Putamen (tissue), 1 donor: ENCODE data around the gene ATF7.
A peak's percentile ranks its signal among the peaks of the same experiment; 100 is the strongest.
"Not testable (repeated sequence)": the region's sequence is repeated elsewhere in the genome, so short reads cannot be mapped to it uniquely, and the experiment has no call there.

Experiments
- DNase-seq: peaks from one replicate; pipeline ENCODE4 v3.0.0-alpha.2; 2016; ENCODE audit warnings: low spot score

ATF7 gene

DNA sequence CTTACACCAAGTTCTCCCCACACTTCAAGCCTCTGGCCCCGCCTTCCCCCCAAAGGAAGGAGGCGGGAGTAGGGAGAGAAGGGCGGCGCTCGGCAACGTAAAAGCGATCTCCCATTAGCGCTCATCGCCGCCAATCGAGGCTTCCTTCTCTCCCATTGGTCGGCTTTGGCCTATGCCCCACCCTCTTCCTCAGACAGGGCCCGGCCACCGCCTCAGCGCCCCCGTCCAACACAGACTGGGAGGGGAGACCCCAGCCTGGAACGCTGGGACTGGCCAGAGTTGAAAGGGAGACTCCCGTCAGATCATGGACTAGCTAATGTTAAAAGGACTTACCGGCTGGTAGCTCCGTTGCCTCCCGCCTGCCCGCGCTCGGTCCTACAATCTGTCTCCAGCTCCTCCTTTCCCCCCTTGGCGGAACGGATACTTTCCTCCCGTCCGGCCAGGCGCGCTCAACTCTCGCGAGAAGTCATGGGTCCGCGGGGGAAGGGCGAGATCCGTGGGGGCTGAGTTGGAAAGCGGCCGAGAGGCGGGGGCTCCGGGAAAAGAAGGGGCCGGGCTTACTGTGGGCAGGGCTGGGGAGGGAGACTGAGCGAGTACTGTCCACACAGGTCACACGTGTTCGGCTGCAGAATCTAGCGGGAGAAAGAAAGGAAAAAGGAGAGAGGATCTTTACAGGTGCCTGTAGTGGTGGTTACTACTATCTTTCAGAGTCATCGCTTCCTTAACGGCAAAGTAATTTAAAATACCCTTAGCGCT lies at the start of gene ATF7:
Gene ATF7, minus strand, starts transcription at position 437 of the 756 bp plus-strand sequence. CDS start 25,382 bp downstream, outside the sequence.
- DNase-seq: peak; percentile 99

DNA sequence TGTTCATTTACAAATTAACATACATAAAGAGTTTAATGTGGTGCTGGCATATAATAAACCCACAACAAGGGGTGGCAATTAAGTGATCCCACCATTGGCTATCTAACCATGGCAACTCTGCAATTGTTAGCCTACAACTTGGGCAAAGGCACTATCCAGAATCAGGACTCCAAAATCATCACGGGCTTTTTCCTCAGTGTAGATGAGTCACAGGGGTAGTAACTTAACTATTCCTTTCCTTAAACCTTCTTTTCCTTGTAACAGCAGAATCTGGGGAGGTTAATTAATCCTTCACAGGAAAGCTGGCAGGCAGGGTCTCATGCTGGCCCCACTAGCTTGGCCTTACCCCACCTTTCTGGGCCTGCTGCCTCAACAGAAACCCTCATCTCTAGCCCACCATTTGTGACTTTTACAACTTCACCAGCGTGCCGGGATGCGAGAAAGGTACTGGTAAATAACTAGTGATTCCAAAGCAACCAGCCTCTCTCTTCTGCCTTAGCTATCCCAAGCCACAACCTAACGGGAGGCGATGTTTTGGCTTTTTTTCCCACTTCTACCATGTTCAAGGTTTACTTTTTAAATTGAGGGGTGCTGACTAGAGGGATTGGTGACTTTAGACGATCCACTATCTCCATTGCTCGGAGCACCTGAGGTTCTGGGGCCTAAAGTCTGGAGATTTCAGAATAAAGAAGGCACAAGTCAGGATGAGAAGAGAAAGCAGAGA lies 49.0 kb upstream of the ATF7 start:
- no peak for DNase-seq

DNA sequence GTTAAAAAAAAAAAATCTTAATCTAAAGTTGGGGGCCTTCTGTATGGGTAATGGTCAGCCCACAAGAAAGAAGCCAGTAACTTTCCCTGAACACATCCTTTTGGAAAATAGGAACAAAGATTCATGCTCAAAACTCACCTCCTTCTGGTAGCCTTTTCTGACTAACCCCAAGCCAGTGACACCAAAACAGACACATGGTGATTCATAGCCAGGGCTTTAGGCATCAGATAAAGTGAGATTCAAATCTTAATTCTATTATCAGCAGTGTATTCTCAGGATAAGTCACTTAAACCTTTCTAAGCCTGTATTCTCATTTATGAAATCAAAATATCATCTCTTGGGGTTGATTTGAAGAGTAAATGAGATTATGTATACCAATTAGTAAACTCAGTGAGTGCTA lies 44.8 kb upstream of the ATF7 start:
- no peak for DNase-seq

DNA sequence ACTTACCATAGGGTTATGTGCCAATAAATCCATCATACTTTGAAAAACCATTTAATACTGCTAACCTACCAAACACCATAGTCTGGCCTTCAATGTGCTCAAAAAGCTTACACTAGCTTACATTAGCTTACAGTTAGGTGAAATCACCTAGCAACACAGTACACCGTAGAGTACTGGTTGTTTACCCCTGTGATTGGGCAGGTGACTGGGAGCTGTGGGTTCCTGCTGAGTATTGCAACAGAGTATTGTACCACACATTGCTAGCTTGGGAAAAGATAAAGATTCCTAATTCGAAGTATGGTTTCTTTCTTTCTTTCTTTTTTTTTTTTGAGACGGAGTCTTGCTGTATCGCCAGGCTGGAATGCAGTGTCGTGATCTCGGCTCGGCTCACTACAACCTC lies 44.1 kb upstream of the ATF7 start:
- no peak for DNase-seq

DNA sequence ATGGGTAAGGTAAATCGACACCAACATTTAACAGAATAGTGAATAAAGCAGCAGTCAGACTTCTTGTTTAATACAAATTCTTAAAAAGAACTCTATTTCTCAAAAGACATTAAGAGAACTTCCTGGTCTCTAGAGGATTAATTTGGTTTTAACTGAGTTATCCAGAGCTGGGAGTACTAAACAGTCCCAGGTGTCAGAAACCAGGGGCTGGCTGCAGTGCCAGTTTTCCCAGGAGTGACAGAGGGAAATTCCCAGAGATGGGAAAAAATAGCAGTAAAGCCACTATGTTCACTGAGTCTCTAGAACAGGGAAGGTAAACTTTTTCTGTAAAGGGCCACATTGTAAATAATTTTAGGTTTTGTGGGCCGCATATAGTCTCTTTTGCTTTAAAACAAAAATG lies 40.9 kb upstream of the ATF7 start:
- no peak for DNase-seq

DNA sequence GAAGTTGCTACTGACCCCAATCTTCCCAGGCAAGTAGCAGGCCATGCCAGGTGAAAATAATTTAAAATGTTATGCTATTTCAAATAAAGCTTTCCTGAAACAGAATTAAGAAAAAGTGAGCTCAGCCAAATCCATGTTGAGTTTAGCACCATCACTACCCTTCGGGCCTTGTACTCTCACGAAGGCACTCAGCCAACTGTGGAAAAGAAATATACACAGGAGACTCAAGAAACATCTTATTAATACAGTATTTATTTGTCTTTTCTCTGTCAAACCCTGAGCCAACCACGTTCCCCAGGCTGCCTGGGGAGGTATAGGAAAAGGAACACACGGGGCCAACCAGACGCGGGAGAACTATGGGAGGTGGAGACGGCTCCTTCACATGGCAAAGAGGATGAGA lies 38.8 kb upstream of the ATF7 start:
- no peak for DNase-seq

DNA sequence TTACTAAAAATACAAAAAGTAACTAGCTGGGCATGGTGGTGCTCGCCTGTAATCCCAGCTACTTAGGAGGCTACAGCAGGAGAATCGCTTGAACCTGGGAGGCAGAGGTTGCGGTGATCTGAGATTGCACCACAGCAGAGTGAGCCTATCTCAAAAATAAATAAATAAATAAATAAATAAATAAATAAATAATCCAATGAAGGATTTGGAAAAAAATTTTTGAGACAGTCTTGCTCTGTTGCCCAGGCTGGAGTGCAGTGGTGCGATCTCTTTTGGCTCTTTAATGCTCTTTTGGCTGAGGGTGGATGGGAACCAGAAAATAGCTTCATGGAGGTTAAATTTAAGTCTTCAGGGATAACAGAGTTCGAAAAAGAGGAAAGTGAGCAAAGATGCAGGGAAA lies 38.0 kb upstream of the ATF7 start:
- no peak for DNase-seq

DNA sequence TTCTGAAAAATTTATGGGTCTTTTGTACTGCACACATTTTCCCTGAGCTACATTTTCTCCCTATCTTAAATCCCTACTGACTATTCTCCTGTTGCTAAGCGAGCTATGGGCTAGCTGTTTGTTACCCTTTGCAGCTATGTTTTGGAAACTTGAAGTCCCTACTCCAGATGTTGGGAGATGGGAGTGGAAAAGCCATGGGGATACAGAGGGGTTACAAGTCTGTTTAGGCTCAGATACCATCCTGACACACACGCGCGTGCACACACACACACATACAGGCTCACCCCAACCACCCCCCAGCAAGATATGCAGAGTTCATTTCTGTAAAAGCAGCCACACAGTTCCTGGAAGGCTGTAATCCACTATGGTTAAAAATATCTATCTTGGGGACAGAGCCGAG lies 33.9 kb upstream of the ATF7 start:
- peak; percentile 8 for DNase-seq

DNA sequence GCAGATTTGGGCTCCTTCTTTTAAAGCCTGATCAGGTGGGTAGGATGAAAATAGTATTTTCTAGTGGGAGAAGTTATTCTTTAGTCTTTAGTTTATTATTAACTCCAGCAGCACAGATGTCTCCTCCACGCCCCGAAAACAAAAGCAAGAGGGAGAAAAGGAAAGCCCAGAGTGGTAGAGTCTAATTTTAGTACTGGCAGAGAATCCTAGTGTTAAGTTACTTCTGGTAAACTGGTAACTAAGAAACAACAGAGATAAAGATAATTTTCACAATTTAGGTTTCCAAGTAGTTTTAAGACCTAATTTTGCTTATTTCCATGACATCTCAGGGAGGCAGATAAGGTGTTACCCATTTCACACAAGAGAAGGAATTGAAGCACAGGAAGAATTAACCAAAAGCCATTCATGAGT lies 33.4 kb upstream of the ATF7 start:
- no peak for DNase-seq

DNA sequence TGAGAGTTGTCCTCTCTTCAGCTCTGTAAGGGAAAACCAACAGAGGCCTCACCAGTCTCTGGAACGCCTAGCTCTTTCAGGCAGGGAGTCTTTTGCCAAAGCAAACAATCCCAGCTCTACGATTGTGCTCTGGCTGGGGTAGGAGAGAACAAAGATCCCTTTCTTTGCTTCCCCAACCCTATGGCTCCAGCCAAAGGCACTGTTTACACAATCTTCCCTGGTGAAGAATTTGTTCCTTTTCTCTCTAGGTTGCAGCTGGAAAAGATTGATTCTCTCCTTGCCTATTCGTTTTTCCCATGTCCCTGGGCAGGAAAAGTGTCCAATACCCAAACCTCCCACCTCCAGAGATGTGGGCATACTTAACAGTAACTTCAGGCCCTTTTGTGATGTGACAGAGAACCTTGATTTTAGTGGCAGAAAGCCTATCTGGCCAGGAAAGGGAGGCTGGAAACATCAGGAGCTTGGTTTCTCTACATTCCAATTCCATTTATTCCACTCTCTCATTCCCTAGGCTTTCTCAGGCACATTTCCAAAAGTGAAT lies 32.9 kb upstream of the ATF7 start:
- peak; percentile 93 for DNase-seq

DNA sequence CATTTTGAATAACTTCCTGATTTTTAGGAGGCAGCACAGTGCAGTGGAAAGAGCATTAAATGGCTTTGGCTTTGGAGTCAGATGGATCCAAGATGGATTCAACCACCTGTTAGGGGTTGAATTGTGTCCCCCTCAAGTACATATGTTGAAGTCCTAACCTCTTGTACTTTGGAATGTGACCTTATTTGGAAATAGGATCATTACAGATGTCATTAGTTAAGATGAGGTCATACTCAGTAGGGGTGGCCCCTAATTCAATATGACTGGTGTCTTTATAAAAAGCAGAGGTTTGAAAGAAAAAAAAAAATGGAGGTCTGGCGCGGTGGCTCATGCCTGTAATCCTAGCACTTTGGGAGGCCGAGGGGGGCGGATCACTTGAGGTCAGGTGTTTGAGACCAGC lies 30.9 kb upstream of the ATF7 start:
- no peak for DNase-seq

DNA sequence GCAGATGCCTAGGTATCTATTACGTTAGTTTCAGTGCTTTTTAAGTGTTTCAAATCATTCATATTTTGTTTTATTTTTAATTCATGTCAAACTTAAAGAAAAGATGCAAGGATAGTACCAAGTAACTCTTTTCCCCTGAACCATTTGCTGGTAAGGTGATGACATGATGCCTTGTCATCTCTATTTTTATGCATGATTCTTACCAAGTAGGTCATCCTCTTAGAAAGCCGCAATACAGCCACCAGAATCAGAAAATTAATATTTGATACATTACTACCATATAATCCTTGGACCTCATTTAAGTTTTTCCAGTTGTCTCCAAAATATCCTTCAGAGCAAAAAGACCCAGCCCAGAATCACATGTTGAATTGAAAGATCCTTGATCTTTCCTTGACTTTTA lies 27.4 kb upstream of the ATF7 start:
- no peak for DNase-seq

DNA sequence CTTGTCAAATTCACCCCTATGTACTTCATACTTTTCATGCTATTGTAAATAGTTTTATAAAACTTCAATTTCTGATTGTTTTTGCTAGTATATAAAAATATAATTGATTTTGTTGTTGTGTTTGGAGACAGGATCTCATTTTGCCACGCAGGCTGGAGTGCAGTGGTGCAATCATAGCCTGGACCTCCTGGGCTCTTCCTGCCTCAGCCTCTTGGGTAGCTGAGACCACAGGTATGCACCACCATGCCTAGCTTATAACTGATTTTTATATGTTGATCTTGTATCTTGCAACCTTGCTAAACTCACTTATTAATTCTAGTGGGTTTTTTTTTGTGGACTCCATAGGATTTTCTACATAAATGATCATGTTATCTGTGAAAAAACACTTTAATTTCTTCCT lies 26.2 kb upstream of the ATF7 start:
- DNase-seq: no peak

DNA sequence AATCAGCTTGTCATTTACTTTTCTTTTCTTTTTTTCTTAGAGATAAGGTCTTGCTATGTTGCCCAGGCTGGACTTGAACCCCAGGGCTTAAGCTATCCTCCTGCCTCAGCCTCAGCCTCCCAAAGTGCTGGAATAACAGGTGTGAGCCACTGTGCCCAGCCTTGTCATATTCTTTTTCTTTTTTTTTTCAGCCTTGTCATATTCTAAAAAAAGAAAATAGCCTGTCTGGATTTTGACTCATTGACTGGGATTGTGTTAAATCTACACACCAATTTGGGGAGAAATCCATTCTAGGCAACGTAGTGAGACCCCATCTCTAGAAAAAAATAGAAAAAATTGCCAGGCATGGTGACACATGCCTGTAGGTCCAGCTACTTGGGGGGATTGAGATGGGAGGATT lies 25.6 kb upstream of the ATF7 start:
- no peak for DNase-seq

DNA sequence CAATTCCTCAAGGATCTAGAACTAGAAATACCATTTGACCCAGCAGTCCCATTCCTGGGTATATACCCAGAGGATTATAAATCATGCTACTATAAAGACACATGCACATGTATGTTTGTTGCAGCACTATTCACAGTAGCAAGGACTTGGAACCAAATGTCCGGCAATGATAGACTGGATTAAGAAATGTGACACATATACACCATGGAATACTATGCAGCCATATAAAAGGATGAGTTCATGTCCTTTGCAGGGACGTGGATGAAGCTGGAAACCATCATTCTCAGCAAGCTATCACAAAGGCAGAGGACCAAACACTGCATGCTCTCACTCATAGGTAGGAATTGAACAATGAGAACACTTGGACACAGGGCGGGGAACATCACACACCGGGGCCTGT lies 20.1 kb upstream of the ATF7 start:
- DNase-seq: not testable (repeated sequence)

DNA sequence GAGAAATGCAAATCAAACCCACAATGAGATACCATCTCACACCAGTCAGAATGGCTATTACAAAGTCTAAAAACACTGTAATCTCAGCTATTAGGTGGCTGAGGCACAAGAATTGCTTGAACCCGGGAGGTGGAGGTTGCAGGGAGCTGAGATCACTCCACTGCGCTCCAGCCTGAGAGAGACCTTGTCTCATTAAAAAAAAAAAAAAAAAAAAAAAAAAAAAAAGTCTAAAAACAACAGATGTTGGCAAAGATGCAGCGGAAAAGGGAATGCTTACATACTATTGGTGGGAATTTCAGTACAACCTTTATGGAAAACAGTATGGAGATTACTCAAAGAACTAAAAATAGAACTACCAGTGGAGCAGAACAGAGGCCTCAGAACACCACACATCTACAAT lies 19.0 kb upstream of the ATF7 start:
- DNase-seq: no peak

DNA sequence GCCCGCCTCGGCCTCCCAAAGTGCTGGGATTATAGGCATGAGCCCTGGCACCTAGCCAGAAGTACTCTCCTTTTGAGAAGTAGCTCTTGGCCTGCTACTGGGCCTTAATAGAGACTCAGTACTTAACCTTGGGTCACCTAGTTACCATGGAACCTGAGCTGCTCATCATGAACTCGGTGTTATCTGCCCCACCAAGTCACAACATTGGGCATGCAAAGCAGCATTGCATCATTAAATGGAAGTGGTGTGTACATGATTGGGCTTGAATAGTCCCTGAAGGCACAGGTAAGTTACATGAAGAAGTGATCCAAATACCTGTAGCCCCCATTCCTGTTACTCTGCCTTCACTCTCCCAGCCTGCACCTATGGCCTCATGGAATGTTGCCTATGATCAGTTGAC lies 18.0 kb upstream of the ATF7 start:
- no peak for DNase-seq

DNA sequence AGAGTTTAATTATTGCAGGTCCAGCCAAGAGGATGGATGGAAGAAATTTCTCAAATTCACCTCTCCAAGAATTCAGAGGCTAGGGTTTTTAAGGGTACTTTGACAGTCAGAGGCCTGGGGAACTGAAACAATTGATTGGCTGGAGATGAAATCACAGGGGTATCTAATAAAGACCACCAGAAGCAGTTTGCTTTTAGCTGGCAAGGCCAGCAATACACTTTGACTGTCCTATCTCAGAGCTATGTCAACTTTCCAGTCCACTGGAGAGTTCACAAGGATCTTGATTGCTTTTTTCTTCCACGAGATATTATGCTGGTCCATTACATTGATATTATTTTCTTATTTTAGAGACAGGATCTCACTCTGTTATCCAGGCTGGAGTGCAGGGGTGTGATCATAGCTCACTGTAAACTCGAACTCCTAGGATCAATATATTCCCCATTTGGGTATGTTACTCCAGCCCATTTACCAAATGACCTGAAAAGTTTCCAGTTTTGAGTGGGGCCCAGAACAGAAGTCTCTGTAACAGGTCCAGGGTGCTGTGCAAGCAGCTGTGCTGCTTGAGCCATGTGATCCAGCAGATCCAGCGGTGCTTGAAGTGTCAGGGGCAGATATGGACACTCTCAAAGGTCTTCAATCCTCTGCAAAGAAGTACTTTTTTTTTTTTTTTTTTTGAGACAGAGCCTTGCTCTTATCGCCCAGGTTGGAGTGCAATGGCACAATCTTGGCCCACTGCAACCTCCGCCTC lies 17.2 kb upstream of the ATF7 start:
- no peak for DNase-seq

DNA sequence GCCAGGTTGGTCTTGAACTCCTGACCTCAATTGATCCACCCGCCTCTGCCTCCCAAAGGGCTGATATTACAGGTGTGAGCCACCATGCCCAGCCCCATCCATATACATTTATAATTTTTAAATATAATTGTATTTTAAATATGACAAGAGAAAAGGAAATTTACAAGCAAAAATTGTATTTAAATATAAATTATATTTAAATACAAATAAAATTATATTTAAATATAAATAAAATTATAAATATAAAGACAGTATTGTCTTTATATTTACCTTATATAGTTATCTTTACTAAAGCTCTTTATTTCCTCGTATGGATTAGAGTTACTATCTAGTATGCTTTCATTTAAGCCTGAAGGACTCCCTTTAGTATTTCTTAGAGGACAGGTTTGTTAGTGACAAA lies 11.9 kb upstream of the ATF7 start:
- DNase-seq: no peak

DNA sequence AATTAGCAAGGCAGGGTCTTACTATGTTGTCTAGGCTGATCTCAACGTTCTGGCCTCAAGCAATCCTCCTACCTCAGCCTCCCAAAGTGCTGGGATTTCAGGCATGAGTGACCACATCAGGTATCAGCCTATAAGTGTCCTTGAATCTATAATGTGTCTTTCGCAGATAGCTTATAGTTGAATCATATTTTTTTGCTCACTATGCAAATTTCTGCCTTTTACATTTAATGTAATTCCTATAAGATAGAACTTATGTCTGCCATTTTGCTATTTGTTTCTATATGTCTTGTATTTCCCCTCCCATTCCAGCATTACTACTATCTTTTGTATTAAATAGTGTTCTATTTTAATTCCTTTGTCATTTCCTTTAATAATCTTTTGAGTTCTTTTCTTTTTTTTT lies 10.5 kb upstream of the ATF7 start:
- no peak for DNase-seq

DNA sequence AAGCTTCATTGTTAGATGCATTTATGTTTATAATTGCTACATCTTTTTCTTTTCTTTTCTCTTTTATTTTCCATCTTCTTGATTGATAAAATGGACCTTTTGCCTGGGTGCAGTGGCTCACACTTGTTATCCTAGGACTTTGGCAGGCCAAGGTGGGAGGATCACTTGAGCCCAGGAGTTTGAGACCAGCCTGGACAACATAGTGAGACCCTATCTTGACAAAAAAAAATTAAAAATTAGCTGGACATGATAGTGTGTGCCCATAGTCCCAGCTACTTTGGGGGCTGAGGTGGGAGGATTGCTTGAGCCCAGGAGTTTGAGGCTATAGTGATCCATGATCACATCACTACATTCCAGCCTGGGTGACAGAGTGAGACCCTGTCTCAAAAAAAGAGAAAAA lies 9.5 kb upstream of the ATF7 start:
- DNase-seq: not testable (repeated sequence)

DNA sequence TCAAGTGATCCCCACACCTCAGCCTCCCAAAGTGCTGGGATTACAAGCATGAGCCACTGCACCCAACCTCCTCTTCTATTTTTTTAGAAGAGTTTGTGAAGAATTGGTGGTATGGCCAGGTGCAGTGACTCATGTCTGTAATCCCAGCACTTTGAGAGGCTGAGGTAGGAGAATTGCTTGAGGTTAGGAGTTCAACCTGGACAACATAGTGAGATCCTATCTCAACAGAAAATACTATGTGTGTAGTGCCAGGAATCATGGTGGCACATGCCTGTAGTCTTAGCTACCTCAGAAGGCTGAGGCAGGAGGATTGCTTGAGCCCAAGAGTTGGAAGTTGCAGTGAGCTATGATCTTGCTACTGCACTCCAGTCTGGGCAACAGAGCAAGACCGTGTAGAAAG lies 5.5 kb upstream of the ATF7 start:
- no peak for DNase-seq

DNA sequence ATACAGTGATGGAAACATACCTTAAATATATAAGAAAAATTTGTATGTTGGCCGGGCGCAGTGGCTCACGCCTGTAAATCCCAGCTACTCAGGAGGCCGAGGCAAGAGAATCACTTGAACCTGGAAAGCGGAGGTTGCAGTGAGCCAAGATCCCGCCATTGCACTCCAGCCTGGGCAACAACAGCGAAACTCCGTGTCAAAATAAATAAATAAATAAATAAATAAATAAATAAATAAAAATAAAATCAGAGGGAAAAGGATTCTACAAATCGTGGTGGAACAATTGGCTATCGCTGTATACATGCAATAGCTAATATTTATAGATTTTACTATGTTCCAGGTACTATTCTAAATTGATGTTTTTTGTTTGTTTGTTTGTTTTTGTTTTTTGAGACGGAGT lies 1.7 kb upstream of the ATF7 start:
- no peak for DNase-seq
